ENCODE results near the gene GJA3.

DNA sequence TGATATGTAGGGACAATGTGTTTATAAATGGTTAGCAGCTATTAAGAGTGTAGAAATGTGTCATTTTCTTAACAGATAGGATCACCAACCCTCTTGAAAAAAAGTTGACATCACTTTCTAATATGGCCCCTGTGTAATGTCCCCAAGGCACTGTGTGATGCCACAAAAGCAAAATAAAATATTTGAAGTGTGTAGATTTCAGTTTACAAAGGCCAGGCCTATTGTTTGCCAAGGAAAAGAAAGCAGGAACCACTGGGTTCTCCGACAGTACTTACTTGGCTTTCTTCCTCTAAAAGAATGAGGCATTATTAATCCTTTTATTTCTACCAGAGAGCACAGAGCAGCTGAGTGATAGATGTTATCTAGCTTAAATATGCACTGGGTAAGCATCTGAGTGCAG is 10.5 kb upstream of the GJA3 start:
- TF ChIP-seq CTCF (IDR thresholded peaks at IDR 0.05) (no peak), POLR2A (IDR thresholded peaks at IDR 0.05) (no peak)
